ENCODE measurements around the gene CDT1. TPM values are rescaled to one million over a fixed set of nuclear protein-coding genes. Genes with fewer than 3 reads are reported as not detected.

CDT1 gene
- total and polyA plus RNA-seq, 2 donors from 2014 or later: 0.56 to 1.5 TPM

DNA sequence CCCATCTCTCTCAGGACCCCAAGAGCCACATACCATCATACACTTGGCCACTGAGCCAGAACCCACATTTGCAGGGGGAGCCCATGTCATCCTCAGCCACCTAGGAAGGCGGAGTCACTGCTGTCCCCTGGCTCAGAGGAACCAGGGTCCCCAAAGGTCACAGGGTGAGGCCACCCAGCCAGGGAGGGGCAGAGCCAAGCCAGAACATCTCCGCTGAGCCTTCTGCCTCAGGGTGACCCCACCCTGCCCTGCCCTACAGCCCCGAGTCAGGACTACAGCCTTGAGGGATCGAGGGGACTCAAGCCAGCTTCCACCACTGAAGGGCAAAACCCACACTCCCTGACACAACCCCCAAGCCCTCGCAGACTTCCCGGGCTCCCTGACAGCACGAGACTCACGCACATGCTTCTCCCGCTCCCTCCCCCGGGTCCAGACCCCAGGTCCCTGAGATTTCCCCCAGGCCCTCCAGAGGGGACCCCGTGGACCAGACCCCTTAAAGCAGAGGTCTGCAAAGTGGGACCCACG is 36.0 kb upstream of the CDT1 start:
- no peak for FAIRE-seq
- Histone ChIP-seq H3K27ac (ENCODE audit: low read depth in 2 of 2, low read length in 2 of 2) (peak overlapping the region; percentile 65 to 67), H3K9me3 (ENCODE audit: control insufficient read depth in 2 of 3, insufficient read depth in 1 of 3, low read length in 3 of 3) (no peaks in the 10 kb centered on the region), H3K36me3 (ENCODE audit: control insufficient read depth in 2 of 3, insufficient read depth in 3 of 3, low read length in 3 of 3) (no peaks in the 10 kb centered on the region), H3K27me3 (ENCODE audit: control insufficient read depth, insufficient read depth, low read length) (no peaks in the 10 kb centered on the region), H3K4me1 (ENCODE audit: control insufficient read depth in 2 of 3, insufficient read depth in 2 of 3, low read depth in 1 of 3, low read length in 3 of 3) (peaks cover 0 to 70% (median 42%) of the 10 kb centered on the region in 3 donors), H3K4me3 (ENCODE audit: low read length in 3 of 3) (no peak overlapping the region), H3K9ac (ENCODE audit: low read length in 3 of 3) (no peak overlapping the region)
- intact Hi-C loops (cut with DNase I): no loop called here
- TF ChIP-seq CTCF (IDR thresholded peaks at IDR 0.05; ENCODE audit: borderline replicate concordance, extremely low read depth, insufficient read depth): no peak
- DNase-seq: no peak

GRCh38 chr16:88768071-88768783 is 35.4 kb upstream of the CDT1 start:
- Histone ChIP-seq H3K27me3 (ENCODE audit: control insufficient read depth, insufficient read depth, low read length) (no peaks in the 10 kb centered on the region), H3K4me1 (ENCODE audit: control insufficient read depth in 2 of 3, insufficient read depth in 2 of 3, low read depth in 1 of 3, low read length in 3 of 3) (peaks cover 0 to 68% (median 36%) of the 10 kb centered on the region in 3 donors), H3K9ac (ENCODE audit: low read length in 3 of 3) (peak overlapping the region in 1 of 3 donors; percentile 19), H3K9me3 (ENCODE audit: control insufficient read depth in 2 of 3, insufficient read depth in 1 of 3, low read length in 3 of 3) (no peaks in the 10 kb centered on the region), H3K36me3 (ENCODE audit: control insufficient read depth in 2 of 3, insufficient read depth in 3 of 3, low read length in 3 of 3) (no peaks in the 10 kb centered on the region), H3K27ac (ENCODE audit: low read depth in 2 of 2, low read length in 2 of 2) (peak overlapping the region; percentile 67 to 92), H3K4me3 (ENCODE audit: low read length in 3 of 3) (no peak overlapping the region)
- no peak for TF ChIP-seq CTCF (IDR thresholded peaks at IDR 0.05; ENCODE audit: borderline replicate concordance, extremely low read depth, insufficient read depth)
- intact Hi-C loops (cut with DNase I): no loop called here
- DNase-seq: peak in 2 of 5 donors; percentile 69 to 91
- no peak for FAIRE-seq

- DNase-seq: peak in 4 of 5 donors; percentile 70 to 90 (median 76)
- peak overlapping the region; percentile 92 to 95 for H3K27ac ChIP-seq (ENCODE audit: low read depth in 2 of 2, low read length in 2 of 2)
Observed at GRCh38 chr16:88769617-88770460, 33.8 kb upstream of the CDT1 start.

More at GRCh38 chr16:88769617-88770460, 33.8 kb upstream of the CDT1 start:
- Histone ChIP-seq H3K27me3 (ENCODE audit: control insufficient read depth, insufficient read depth, low read length) (no peaks in the 10 kb centered on the region), H3K9me3 (ENCODE audit: control insufficient read depth in 2 of 3, insufficient read depth in 1 of 3, low read length in 3 of 3) (no peaks in the 10 kb centered on the region), H3K36me3 (ENCODE audit: control insufficient read depth in 2 of 3, insufficient read depth in 3 of 3, low read length in 3 of 3) (no peaks in the 10 kb centered on the region), H3K4me1 (ENCODE audit: control insufficient read depth in 2 of 3, insufficient read depth in 2 of 3, low read depth in 1 of 3, low read length in 3 of 3) (peaks cover 0 to 65% (median 25%) of the 10 kb centered on the region in 3 donors), H3K4me3 (ENCODE audit: low read length in 3 of 3) (peak overlapping the region in 1 of 3 donors; percentile 46), H3K9ac (ENCODE audit: low read length in 3 of 3) (peak overlapping the region in 2 of 3 donors; percentile 32 to 65)
- intact Hi-C loops (cut with DNase I): no loop called here
- no peak for FAIRE-seq
- TF ChIP-seq CTCF (IDR thresholded peaks at IDR 0.05; ENCODE audit: borderline replicate concordance, extremely low read depth, insufficient read depth): no peak
